Fibroblast of skin of scalp (primary cell): ENCODE results near the gene STRA6. TPM values are rescaled to one million over a fixed set of nuclear protein-coding genes. Genes with fewer than 3 reads are reported as not detected.

Experiments
- DNase-seq: peaks from one replicate; pipeline ENCODE4 v3.0.0-alpha.2; 2013
- polyA plus RNA-seq, 2 experiments: library from polyadenylated mRNA; unstranded; fragments of 120-200 nt; gene quantifications; one replicate each; pipeline ENCODE4 v1.2.1, GENCODE V29; 2013; ENCODE audit not compliant: insufficient read length in 2 of 2

STRA6 gene, protein sequence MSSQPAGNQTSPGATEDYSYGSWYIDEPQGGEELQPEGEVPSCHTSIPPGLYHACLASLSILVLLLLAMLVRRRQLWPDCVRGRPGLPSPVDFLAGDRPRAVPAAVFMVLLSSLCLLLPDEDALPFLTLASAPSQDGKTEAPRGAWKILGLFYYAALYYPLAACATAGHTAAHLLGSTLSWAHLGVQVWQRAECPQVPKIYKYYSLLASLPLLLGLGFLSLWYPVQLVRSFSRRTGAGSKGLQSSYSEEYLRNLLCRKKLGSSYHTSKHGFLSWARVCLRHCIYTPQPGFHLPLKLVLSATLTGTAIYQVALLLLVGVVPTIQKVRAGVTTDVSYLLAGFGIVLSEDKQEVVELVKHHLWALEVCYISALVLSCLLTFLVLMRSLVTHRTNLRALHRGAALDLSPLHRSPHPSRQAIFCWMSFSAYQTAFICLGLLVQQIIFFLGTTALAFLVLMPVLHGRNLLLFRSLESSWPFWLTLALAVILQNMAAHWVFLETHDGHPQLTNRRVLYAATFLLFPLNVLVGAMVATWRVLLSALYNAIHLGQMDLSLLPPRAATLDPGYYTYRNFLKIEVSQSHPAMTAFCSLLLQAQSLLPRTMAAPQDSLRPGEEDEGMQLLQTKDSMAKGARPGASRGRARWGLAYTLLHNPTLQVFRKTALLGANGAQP
- polyA plus RNA-seq (2013, experiment 1 of 2; ENCODE audit: insufficient read length): 2.4 TPM
- polyA plus RNA-seq (2013, experiment 2 of 2; ENCODE audit: insufficient read length): 2.5 TPM

DNA sequence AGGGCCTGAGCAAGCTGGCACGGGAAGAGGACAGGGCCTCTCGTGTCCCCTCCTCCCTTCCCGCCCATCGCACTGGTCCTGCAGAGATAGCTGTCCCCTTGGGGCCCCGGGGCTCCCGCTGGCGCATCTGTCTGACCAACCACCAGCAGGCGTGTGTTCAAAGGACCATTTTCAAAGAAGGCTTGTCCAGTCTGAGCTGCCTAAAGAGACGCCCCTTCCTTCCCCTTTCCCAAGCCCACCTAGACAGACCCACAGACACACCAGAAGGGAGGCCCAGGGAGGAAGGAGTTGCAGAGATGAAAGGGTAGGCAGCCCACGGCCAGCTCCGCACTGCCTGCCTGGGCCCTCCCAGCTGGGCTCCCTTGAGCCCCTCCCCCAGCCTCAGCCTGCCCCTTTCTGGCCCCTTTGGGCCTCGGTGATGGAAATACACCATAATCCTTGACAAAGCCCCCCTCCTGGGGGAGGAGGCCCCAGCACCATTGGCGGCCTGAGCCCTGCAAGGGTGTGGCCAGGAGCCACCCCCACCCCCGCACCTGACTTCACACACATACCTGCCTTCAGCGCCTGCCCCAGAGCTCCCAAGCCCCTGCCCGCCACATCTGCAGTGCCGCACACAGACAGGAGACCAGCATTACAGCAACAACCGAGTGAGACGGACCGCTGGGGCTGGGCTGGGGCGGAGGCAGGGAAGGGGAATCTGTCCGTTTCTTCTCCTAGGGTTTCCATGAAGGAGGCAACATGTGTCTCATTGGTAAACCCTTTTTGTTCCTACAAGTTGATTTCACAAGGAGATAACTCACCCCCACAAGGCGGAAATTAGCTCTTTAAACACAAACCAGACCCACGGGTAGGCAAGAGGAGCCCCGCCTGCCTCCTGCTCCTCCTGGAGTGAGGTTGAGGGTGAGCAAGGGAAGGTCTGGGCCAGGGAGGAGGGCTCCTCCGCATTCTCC is at the start of gene STRA6:
TSS of gene STRA6 (minus strand) at position 336 of the 950 bp plus-strand sequence. CDS start 520 bp downstream, outside the sequence.
- DNase-seq: peak; percentile 44

DNA sequence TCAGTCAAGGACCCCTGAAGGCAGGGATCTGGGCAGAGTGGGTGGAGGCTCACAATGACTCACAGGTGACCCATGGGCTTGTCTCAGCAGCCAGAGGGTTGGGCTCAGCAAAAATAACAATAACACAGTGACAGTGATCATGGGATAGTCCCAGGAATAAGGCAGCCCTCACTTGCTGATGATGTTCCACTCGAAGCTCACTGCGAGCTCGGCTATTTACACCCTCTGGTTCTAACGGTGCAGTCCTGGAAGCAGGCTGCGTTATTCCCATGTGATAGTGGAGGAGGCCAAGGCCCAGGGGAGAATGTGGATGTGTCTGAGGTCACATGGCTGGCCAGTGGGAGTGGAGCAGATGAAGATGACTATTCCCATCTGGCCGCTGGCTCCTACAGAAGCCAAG is 49.7 kb upstream of the STRA6 start:
- no peak for DNase-seq

DNA sequence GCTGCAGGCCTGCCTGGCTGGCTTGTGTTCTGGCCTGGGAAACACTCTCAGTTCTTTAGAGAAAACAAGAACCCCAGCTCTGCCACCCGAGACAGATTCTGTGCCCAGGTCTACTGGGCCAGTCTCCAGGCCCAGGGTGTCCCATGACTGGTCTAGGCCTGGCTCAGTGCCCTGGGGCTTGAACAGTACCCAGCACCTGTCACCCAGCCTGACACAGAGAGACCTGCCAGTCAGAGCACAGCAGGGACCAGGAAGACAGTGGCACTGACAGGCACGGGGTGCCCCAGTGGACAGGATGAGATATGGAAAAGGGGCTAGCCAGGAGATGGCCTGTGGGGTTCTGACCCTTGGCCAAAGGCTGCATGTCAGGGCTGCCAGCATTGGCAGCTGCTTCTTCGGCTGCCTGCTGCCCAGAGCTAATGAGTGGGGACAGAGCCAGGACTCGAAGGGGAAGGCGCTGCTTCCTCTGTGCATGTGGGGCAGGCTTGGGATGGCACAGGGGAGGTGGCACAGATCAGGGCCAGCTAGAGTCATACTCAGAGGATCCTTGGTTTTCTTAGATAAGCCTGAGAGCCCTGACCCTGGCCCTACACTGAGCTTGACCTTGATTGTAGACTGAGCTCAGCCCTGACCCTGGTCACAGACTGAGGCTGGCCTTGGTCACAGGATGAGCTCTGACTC is 48.7 kb upstream of the STRA6 start:
- DNase-seq: no peak

DNA sequence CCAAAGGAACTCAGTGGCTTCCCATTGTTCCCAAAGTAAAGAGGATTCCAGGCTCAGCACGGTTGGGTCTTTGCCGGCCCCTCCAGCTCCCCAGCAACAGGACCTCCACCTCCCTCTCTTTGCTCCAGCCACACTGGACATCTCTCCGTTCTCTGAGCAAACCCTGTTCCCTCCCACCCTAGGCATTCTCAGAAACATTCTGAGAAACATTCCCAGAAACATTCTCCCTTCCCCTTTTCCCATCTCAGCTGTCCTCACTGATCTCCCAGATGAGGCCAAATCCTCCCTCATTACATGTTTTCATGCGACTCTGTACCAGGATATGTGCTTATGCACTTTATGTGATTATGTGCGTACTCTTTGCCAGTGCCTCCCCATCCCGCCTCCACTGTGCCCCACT is 47.7 kb upstream of the STRA6 start:
- no peak for DNase-seq

DNA sequence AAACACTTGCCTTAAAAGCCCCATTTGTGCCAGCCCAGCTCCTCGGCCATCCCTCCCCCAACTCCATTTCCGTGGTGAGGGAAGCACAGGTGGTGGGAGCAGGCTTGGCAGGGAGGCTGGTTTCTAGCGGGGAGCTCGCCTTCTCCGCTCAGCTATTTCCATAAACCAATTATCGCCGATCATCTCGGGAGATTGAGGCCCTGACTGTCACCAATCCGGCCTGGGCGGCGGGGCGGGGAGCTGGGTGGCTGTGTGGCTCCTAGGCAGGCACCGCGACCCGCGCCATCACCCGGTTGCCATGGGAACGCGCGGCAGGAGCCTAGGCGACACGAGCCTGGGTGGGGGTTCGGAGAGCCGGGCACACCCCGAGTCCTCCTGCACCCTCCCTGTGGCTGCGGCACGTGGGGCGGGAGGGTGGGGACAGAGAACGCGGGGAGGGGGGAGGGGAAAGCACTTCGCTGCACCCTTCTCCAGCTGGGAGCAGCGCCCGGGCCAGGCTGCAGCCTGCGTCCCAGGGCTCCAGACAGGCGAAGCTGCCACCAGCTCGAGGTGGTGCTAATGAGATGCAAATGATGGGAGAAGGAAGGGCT is 42.9 kb upstream of the STRA6 start:
- no peak for DNase-seq

DNA sequence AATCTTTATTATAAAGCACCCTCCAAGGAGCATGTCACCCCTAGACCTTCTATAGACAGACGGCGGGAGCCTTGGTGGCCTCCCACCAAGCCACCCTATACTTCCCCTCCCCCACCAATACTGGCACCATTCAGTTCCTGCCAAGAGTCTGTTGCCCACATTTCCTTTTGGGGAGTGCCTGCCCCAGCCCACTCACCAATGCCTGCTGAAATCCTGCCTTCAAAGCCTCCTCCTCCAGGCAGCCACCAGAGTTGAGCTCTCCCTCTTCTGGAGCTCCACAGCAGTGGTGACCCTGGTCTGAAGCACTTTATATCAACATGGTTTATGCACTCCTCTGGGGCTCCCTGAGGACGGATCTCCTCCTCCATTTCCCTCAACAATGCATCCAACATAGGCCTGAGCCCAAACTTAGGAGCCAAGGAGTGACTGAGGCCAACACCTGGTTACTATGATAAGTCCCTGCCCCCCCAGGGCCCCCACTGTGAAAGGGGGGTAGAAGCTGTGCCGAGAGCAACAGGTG is 42.3 kb upstream of the STRA6 start:
- no peak for DNase-seq

DNA sequence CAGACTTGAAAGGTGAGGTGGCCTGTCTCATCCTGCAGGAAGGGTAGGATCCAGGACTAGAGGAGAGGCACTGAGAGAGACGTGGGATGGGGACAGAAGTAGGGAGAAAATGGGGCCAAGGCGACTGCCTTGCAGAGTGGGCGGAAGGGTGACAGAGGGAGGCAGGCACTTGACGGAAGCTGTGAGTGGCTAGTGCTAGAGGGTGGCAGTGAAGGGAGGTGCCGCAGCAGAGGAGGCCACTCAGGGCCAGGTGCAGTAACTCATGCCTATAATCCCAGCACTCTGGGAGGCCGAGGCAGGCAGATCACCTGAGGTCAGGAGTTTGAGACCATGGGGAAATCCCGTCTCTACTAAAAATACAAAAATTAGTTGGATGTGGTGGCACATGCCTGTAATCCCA is 40.8 kb upstream of the STRA6 start:
- DNase-seq: no peak

DNA sequence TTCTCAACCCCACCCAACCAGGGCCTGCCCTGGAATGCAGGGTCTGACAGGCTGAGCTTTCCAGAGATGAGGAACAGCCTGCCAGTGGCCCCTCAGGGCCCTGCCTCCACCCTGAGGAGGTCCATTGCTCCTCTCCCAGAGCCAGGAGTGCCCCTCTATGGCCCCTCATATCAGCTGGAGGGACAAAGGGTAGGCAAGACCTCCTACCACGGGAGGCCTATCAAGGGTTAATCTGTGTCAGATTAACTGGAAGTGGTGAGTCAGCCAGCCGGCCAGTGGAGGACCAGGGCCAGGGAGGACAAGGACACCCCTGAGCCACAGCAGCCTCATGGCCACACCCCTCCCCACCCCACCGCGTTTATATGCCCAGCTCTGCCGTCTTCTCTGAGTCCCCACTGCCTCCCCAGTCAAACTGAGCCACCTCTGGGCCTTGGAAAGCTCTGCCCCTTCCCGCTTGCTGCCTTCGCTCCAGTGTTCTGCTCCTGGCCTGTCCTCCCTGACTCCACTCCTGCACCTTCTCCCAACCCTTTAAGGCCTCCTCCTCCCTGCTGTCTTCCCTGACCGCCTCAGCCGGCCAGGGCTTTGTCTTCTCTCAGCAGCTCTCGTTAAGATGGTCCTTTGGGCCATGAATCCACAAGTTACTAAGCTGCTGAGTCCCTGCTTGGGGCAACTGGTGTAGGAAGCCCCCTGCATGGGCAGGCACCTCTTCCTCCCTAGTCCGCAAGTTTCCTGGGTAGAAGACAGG is 40.0 kb upstream of the STRA6 start:
- DNase-seq: no peak

DNA sequence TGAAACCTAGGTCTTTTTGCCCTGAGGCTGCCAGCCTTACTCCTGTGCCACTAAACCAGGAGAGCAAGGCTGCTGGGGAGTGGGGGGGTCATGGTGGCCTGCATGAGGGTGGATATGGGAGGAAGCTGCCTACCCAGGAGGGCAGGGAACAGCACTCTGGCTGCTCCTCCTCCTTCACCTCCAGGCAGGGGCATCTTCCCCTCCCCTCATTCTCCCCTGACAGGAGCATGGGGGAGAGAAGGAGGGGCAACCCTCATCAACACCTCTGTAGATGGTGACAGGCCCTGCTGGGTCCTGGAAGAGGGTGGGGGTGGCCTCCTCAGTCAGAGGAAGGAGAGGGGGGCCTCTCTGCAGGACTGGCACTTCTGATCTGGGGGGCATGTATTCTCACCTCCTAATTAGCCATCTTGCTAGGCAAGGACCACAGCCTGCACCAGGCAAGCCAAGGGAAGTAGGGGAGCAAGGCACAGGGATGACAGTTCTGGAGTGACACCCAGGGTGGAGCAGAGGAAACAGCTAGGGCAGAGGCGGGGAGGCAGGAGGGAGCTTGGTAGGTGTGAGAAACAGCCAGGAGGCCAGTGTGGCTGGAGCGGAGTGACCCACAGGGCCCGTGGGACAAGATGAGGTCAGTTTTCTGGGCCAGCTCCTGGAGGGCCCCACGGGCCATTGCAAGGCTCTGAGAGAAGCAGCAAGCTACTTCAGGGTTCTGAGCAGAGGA is 38.5 kb upstream of the STRA6 start:
- no peak for DNase-seq

DNA sequence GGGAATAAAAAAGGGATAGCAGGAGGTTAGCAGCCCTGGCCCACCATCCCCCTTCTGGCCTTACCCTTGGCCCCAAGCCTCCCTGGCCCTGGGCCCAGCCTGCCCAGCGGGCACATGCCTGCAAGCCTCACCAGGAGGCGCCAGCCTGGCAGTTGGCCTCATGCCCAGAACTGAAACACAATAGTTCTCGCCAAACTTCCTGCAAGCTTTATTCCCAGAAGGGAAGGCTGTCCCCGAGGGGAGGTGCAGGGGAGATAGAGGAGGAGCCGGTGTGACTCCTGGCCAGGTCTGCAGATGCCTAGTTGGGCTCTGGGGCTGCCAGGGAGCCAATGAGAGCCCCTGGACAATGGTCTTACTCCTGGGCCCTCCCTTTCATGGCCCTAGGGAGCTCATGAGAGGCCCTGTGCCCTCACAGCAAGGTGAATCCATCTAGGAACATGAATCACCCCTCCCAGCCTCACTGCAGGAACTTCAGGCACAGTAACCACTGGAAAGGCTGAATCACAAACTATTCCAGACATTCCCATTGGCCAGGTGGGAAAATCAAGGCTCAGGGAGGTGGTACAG is 37.5 kb upstream of the STRA6 start:
- DNase-seq: peak; percentile 89

DNA sequence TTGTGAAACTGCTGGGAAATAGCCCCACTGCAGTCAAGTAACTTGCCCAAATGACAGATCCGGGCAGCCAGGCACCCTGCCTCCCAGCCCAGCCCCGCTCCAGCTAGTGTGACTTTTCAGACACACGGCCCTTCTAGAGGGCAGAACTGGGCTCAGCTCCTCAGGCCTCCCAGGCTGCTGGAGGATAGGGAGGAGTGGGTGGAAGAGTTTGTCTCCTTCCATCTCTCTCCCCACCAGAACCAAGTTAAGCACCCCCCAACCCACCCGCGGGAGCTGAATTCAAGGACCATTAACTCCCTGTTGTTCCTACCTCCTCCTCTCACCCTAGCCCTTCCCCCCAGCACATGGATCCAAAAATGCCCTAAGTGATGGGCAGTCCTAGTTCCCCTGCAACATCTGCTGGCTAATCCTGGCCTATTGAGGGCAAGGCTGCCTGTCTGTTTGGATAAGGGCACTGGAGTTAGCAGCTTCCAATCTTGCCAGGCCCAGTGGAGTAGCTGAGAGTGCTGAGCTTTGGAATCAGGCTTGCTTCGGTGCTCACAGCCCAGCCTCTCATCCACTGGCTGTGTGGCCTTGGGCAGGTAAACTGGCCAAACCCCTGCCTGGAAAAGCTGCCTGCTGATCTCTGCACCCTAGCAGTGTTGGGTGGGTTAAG is 36.6 kb upstream of the STRA6 start:
- no peak for DNase-seq

DNA sequence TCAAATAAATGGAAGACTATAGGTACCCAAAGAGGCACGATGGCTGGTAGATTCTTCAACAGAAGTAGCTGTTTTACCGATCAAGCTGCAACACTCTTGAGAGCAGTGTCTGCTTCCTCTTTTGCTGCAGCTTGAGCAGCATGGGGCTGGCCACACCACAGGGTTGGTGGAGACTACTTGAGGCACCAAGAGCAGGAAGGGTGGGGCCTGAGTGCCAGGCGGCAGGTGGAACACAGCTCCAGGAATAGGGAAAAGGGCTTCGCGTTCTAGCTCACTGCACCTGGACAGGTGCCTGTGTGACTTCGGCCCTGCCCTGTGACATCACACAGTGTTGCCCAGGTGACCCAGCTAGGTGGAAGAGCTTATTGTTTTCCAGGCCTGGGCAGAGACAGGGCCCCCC is 33.4 kb upstream of the STRA6 start, which contains the start of gene CCDC33:
TSS of gene CCDC33 (plus strand) at position 365 of the 400 bp plus-strand sequence. CDS start 394 bp downstream, outside the sequence.
- no peak for DNase-seq

DNA sequence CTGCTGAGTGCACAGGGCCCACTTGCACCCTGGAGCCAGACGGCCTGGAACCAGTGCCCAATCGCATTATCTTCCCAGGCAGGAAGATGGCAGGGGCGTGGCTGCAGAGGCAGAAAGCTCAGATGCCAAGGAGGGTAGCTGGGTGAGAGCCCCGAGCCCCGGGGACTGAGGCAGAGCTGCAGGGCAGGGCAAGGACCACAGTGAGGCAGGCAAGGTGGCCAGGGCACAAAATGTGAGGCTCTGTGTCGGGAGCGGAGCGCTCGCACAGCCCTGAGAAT is 31.9 kb upstream of the STRA6 start:
- no peak for DNase-seq

DNA sequence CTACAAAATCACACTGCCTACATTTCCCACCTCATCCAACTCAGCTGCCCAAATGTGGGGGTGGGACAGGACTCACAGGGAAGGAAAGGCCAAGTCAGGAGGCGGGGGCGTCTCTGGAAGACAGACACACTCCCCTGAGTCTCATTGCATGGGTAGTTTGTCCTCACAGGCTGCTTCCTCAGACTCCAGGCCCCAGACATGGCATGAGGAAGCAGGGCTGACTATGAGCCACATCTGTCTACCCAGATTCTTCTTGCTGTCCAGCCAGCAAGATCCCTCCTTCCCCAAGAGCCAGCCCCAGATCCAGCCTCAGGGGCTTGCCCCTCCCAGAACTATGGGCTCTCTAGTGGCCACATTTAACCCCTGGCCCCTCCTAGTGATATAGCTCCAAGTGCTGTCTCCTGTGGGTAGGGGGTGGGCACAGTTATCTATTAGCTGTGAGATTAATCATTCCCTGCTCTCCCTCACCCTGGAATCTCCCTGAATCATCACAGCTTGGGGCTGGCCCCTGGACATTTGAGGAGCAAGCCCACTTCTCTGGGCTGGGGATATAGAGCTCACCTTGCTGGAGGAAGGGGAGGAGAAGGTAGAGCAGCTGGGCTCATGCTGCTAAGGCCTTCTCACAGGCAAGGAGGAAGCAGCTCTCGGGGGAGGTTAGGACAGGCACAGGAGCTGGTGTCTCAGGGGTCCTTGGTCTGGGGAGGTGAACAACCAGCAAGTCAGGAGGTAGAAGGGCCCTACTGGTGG is 31.4 kb upstream of the STRA6 start:
- no peak for DNase-seq

DNA sequence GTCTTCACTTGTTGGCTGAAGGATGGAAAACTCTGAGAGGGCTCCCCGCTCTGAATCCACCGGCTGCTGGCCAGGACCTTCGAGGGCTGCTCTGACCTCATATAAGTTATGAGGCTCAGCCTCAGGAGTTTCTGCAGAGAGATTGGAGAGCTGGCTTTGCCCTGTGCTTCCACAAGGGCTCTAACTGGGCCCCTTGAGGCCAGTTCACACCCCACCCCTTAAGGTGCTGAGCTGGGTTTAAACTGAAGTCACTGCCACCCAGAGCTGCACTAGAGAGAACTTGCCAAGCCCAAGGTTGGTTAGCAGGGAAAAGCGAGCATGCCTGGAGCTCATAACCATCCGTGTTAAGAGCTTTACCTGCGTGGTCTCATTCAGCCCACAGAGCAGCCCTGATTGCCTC is 30.8 kb upstream of the STRA6 start:
- no peak for DNase-seq

DNA sequence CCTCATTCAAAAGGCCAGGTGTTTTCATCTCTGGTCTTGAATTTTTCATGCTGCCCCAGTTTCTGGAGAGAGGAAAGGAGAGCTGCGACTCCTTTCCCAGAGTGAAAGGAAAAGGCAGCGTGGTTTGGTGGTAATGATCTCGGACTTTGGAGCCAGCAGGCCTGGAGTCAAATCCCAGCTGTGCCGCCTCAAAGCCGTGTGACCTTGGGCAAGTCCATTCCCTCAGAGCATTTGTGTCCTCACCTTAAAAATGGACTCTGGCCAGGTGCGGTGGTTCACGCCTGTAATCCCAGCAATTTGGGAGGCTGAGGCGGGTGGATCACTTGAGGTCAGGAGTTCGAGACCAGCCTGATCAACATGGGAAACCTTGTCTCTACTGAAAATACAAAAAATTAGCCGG is 28.9 kb upstream of the STRA6 start:
- no peak for DNase-seq

DNA sequence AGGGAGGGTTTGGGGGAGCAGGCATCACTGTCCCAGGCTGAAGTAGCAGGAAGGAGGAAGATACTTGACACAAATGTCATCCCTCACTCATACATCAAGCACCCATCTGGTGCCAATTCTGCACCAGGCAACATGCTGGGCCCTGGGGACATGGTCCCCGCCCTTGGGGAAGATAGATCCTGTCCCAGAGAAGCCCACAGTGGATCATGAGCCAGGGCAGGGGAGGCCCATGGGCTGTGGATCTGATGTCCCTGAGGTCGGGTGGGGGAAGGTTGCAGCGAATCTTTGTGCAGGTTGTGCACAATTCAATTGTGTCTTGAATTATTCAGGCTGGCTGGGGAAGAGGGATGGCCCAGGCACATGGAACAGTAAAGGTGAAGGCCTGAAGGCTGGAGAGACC is 27.1 kb upstream of the STRA6 start:
- no peak for DNase-seq

DNA sequence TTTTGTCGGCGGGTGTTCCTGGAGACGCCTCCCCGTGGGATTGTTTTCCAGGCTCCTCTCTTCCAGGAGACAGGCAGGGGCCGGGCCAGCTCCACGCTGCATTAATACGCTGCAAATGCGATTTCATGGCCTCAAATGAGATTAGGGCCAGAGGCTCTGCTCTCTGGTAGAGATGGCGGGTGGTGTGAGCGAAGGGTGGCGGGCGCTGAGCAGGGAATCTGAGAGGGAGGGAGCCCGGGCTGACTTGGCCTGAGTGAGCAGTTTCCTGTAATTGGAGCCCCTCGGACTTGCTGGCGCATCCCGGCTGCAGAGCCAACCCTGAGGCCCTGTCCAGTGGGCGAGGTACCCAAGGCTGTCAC is 26.1 kb upstream of the STRA6 start:
- DNase-seq: no peak
